OCI-LY3 (cell line): ENCODE measurements around the gene CECR2.

ENCODE experiments used
- CTCF ChIP-seq: fragments of 200-600, 300-600 bp; sonication (generic); IDR thresholded peaks from 2 replicates; pipeline ENCODE4 v1.5.1; 2014; ENCODE audit warnings: antibody characterized with exemption, low read length, low read depth
- EZH2phosphoT487 ChIP-seq: fragments of 200-600 bp; shearing (Covaris generic); IDR thresholded peaks from 2 replicates; pipeline ENCODE4 v1.6.1; 2018; ENCODE audit warnings: antibody characterized with exemption, mixed run types, low read depth

DNA sequence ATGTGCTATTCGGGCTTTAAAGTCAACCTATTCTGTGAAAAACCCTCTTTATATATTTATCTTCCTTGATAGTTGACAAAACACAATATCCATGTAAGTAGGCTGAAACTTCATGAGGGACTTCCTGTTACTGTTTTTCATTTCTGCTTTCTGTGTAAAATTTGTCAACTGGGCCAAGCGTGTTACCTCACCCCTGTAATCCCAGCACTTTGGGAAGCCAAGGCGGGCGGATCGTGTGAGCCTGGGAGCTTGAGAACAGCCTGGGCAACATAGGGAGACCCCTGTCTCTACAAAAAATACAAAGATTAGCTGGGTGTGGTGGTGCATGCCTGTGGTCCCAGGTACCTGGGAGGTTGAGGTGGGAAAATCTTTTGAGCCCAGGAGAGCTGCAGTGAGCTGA lies 127.6 kb downstream of the CECR2 start:
- no peak for TF ChIP-seq CTCF
- TF ChIP-seq EZH2phosphoT487, result no peak
